Prostate gland (tissue), 2 donors: ENCODE measurements around the gene UNC79. TPM values are rescaled to one million over a fixed set of nuclear protein-coding genes. Genes with fewer than 3 reads are reported as not detected.
"Not testable (repeated sequence)": the region's sequence is repeated elsewhere in the genome, so short reads cannot be mapped to it uniquely, and the experiment has no call there.

ENCODE experiments used
- DNase-seq: peaks from one replicate; pipeline ENCODE4 v3.0.0-alpha.2; 2019; ENCODE audit warnings: low spot score
- H3K27ac ChIP-seq, 2 donors: fragments of 200-600 bp; sonication (generic); 2 replicates each; pipeline ENCODE4 v1.5.1; 2017 to 2019
- H3K27me3 ChIP-seq: fragments of 200-600 bp; sonication (generic); replicated peaks from 2 replicates; pipeline ENCODE4 v1.5.1; 2019; ENCODE audit not compliant: insufficient read depth
- H3K36me3 ChIP-seq, 2 donors: fragments of 200-600 bp; sonication (generic); 1 replicate in 1 of 2; 2 replicates in 1 of 2; pipeline versions ENCODE4 v1.5.1 to v1.8.1; 2017 to 2019
- H3K4me1 ChIP-seq: fragments of 200-600 bp; sonication (generic); replicated peaks from 2 replicates; pipeline ENCODE4 v1.5.1; 2019
- H3K4me3 ChIP-seq, 2 donors: fragments of 200-600 bp; sonication (generic); 2 replicates each; pipeline ENCODE4 v1.5.1; 2017 to 2019
- H3K9me3 ChIP-seq: fragments of 200-600 bp; sonication (generic); 2 replicates; pipeline ENCODE4 v1.5.1; 2017
- CTCF ChIP-seq, 4 experiments: fragments of 200-600 bp in 2 of 4; fragments of 450-650 bp in 2 of 4; sonication (generic) in 2 of 4; IDR thresholded peaks; 1 replicate in 3 of 4; 2 replicates in 1 of 4; pipeline ENCODE4 v1.5.1; 2016 to 2019; ENCODE audit warnings: antibody characterized with exemption in 4 of 4, mild to moderate bottlenecking in 2 of 4, moderate library complexity in 2 of 4
- POLR2A ChIP-seq: fragments of 450-650 bp; IDR thresholded peaks from one replicate; pipeline ENCODE4 v1.6.1; 2016; ENCODE audit warnings: antibody characterized with exemption, mild to moderate bottlenecking
- POLR2AphosphoS5 ChIP-seq: sonication (generic); formaldehyde crosslinking; IDR thresholded peaks from one replicate; pipeline ENCODE4 v1.6.1; 2017; ENCODE audit warnings: antibody characterized with exemption
- WGBS: methylation state at CpG from one replicate; pipeline ENCODE4 v1.1.5; 2018; 5-methylcytosine and 5-hydroxymethylcytosine counted together
- intact Hi-C: fragments of 100-400 bp; cut with DNase I; formaldehyde crosslinking; loops from one replicate; pipeline ENCODE4 v1.14.2; 2022
- total RNA-seq, 2 donors: library from RNA; depleted of rRNA; stranded (reverse); fragments of >200 nt; gene quantifications; one replicate each; pipeline ENCODE4 v1.1.0, GENCODE V29; 2016

UNC79 gene
- total RNA-seq, 2 donors from 2014 or later: 0.32 to 1.0 TPM

- Histone ChIP-seq H3K27me3 (no peaks in the 10 kb centered on the region), H3K4me1 (no peaks in the 10 kb centered on the region), H3K4me3 (no peak overlapping the region), H3K9me3 (no peaks in the 10 kb centered on the region), H3K36me3 (no peaks in the 10 kb centered on the region), H3K27ac (no peak overlapping the region)
- no peak for DNase-seq
- intact Hi-C loops: no loop called here
- TF ChIP-seq POLR2A: no peak
- no peak for TF ChIP-seq CTCF (IDR thresholded peaks at IDR 0.05)
- TF ChIP-seq POLR2AphosphoS5: no peak
These were observed 32.2 kb upstream of the UNC79 start for GRCh38 chr14:93398491-93398890.

- Histone ChIP-seq H3K27ac (no peak overlapping the region), H3K9me3 (no peaks in the 10 kb centered on the region), H3K27me3 (no peaks in the 10 kb centered on the region), H3K4me3 (no peak overlapping the region), H3K4me1 (no peaks in the 10 kb centered on the region), H3K36me3 (no peaks in the 10 kb centered on the region)
- no peak for DNase-seq
- 49% methylated on average over 3 of the region's 3 CpGs for WGBS
- intact Hi-C loops: no loop called here
- TF ChIP-seq CTCF (IDR thresholded peaks at IDR 0.05) (no peak), POLR2A (no peak), POLR2AphosphoS5 (no peak)
These were observed 27.8 kb upstream of the UNC79 start for GRCh38 chr14:93402951-93403350.

- H3K4me1 ChIP-seq: no peaks in the 10 kb centered on the region
- no peak for DNase-seq
- intact Hi-C loops: no loop called here
- 50% methylated on average over 2 of the region's 2 CpGs for WGBS
- no peaks in the 10 kb centered on the region for H3K9me3 ChIP-seq
- no peaks in the 10 kb centered on the region for H3K27me3 ChIP-seq
- H3K36me3 ChIP-seq: no peaks in the 10 kb centered on the region
- no peak overlapping the region for H3K4me3 ChIP-seq
- TF ChIP-seq POLR2AphosphoS5: no peak
- TF ChIP-seq POLR2A: no peak
- TF ChIP-seq CTCF (IDR thresholded peaks at IDR 0.05): no peak
- no peak overlapping the region for H3K27ac ChIP-seq
These were observed 20.7 kb upstream of the UNC79 start for GRCh38 chr14:93410021-93410420.

GRCh38 chr14:93410893-93411292 lies 19.8 kb upstream of the UNC79 start:
- Histone ChIP-seq H3K4me3 (no peak overlapping the region), H3K9me3 (no peaks in the 10 kb centered on the region), H3K27ac (no peak overlapping the region), H3K27me3 (no peaks in the 10 kb centered on the region), H3K4me1 (no peaks in the 10 kb centered on the region), H3K36me3 (no peaks in the 10 kb centered on the region)
- WGBS: 97% methylated on average over 3 of the region's 3 CpGs
- intact Hi-C loops: no loop called here
- DNase-seq: no peak
- TF ChIP-seq POLR2AphosphoS5: no peak
- no peak for TF ChIP-seq POLR2A
- TF ChIP-seq CTCF (IDR thresholded peaks at IDR 0.05): no peak

- DNase-seq, H3K4me3 ChIP-seq, H3K9me3 ChIP-seq, H3K36me3 ChIP-seq, H3K27me3 ChIP-seq, H3K27ac ChIP-seq, H3K4me1 ChIP-seq, intact Hi-C loops: not testable (repeated sequence)
- 90% methylated on average over 1 of the region's 1 CpG for WGBS
These were observed 5.6 kb upstream of the UNC79 start for GRCh38 chr14:93425136-93425535.
